ENCODE measurements around the gene GPC5. TPM values are rescaled to one million over a fixed set of nuclear protein-coding genes. Genes with fewer than 3 reads are reported as not detected.

The GPC5 gene
- total and polyA plus RNA-seq, 9 of the 15 experiments (the other 6 are each of a cell fraction or from before 2014, with no cell fraction given): 0.18 to 0.27 TPM; not detected in 7

DNA sequence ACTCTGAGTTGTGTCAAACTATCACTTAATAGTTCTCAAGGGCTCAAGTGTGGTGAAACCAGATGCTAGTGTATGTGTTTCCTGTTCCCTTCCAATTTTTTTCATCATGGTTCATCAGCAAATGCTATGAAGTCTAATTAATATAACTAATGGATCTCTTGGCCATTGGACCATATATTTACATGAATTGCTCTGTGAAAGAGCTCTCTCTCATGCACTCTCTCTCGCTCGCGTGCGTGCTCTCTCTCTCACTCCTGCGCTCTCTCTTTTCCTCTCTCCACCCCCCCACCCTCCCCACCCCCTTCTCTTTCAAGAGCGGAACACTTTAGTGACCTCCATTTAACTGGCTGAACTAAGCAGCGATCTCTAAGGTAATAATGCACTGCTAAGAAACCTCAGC is 1281.2 kb downstream of the GPC5 start:
- ATAC-seq: no peak
- Histone ChIP-seq H3K9me1 (ENCODE audit: control insufficient read depth, insufficient read depth, low read length) (no peaks in the 10 kb centered on the region), H3K4me2 (ENCODE audit: insufficient read depth, low read length) (no peak overlapping the region), H3K27ac (ENCODE audit: extremely low read depth, low read depth, low read length) (no peak overlapping the region), H3K9ac (ENCODE audit: insufficient read depth in 1 of 2, low read depth in 2 of 2, low read length in 2 of 2) (no peak overlapping the region), H3K79me2 (ENCODE audit: control insufficient read depth, insufficient read depth, low read length) (no peaks in the 10 kb centered on the region), H3K4me3 (no peak overlapping the region), H3K4me1 (replicated peaks in 1 of 2; ENCODE audit: control insufficient read depth in 2 of 2, insufficient read depth in 2 of 2, low read length in 2 of 2) (no peaks in the 10 kb centered on the region), H3K36me3 (ENCODE audit: control insufficient read depth, insufficient read depth, low read length) (no peaks in the 10 kb centered on the region), H3K9me3 (replicated peaks; ENCODE audit: control insufficient read depth, insufficient read depth, low read depth, low read length) (0 out of 2 replicates have a peak, but pooled peaks cover 3% of the 10 kb centered on the region), H3K27me3 (ENCODE audit: control insufficient read depth in 2 of 2, insufficient read depth in 2 of 2, low read length in 2 of 2) (no peaks in the 10 kb centered on the region), H2AFZ (ENCODE audit: low read depth, low read length) (no peak overlapping the region), H4K20me1 (replicated peaks; ENCODE audit: control insufficient read depth, insufficient read depth, low read length) (no peaks in the 10 kb centered on the region)
- whole genome bisulfite sequencing (ENCODE audit: insufficient coverage, low coverage, missing lambda C conversion rate): 1% methylated on average over 7 of the region's 7 CpGs
- CTCF ChIA-PET (ENCODE audit: low intra/inter-chr PET ratio): no interaction called here
- POLR2A ChIA-PET: interaction anchor here (0.6 kb wide), 1 partner anchor 584 kb away, joined by 3 read pairs; no protein-coding TSS in a partner anchor
- in situ Hi-C loops (cut with MboI): loop anchor here (25.0 kb wide), 1 partner anchor 1667 kb away; no protein-coding TSS in a partner anchor
- no peak for DNase-seq (ENCODE audit: extremely low read depth in 1 of 4, low spot score in 3 of 4)
- intact Hi-C loops (cut with micrococcal nuclease): no loop called here
- BruUV-seq (replicated peaks): no TSS peak
- no peak for TF ChIP-seq RAD51 (IDR thresholded peaks at IDR 0.05; ENCODE audit: borderline replicate concordance, low read depth)
- TF ChIP-seq MCM3 (IDR thresholded peaks at IDR 0.05): no peak
- 0 out of 2 replicates have a peak, but pooled peaks have one; percentile 6 for TF ChIP-seq ZNF507 (tag; conservative IDR thresholded peaks at IDR 0.05)
- no peak for FAIRE-seq

DNA sequence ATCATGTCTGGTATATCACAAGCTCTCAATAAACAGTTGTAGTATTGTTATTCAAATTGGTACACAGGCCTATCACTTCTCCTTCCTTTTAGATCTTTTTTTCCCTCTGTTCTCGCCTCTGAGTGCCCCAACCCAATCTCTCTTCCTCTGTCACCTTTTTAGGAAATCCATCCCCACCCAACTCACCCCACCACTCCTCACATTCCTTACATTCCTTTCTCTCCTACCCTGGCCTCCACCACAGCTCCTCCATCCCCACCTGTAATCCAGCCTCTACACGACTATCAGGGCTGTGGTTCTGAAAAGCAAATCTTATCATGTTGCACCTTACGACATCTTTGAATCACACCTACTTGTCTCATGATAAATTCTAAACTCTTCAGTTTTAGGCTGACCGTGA is 1282.8 kb downstream of the GPC5 start:
- TF ChIP-seq PCBP2 (IDR thresholded peaks at IDR 0.05; ENCODE audit: low read depth, low read length, poor library complexity, severe bottlenecking) (peak; percentile 73), ZNF253 (CRISPR knock-in tag; conservative IDR thresholded peaks at IDR 0.05) (0 out of 2 replicates have a peak, but pooled peaks have one; percentile 65), FUS (optimal IDR thresholded peaks at IDR 0.05; ENCODE audit: low read depth, low read length) (no peak), BCL6 (CRISPR knock-in tag; IDR thresholded peaks at IDR 0.05) (no peak), TBP (optimal IDR thresholded peaks at IDR 0.05; ENCODE audit: low read depth, low read length) (no peak), ZNF224 (CRISPR knock-in tag; IDR thresholded peaks at IDR 0.05) (no peak), MCM7 (IDR thresholded peaks at IDR 0.05) (0 out of 4 replicates have a peak, but pooled peaks of 1 of the 2 experiments have one; percentile 41), NFIX (CRISPR knock-in tag; IDR thresholded peaks at IDR 0.05; ENCODE audit: low read depth) (no peak), XRCC5 (IDR thresholded peaks at IDR 0.05; ENCODE audit: low read depth, low read length) (no peak)
- TF ChIP-seq, protein P1, sequence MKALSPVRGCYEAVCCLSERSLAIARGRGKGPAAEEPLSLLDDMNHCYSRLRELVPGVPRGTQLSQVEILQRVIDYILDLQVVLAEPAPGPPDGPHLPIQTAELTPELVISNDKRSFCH (CRISPR knock-in tag; IDR thresholded peaks at IDR 0.05): no peak
- TF ChIP-seq, protein P1 (tag; IDR thresholded peaks at IDR 0.05): no peak
- H3K4me3 ChIP-seq: no peak overlapping the region
- BruUV-seq (replicated peaks): no TSS peak
- 0 out of 2 replicates have a peak, but pooled peaks cover 3% of the 10 kb centered on the region for H3K9me3 ChIP-seq (replicated peaks; ENCODE audit: control insufficient read depth, insufficient read depth, low read depth, low read length)
- no peaks in the 10 kb centered on the region for H3K36me3 ChIP-seq (ENCODE audit: control insufficient read depth, insufficient read depth, low read length)
- no peak overlapping the region for H3K9ac ChIP-seq (ENCODE audit: insufficient read depth in 1 of 2, low read depth in 2 of 2, low read length in 2 of 2)
- H3K9me1 ChIP-seq (ENCODE audit: control insufficient read depth, insufficient read depth, low read length): no peaks in the 10 kb centered on the region
- WGBS (ENCODE audit: insufficient coverage, low coverage, missing lambda C conversion rate): 2% methylated on average over 4 of the region's 4 CpGs
- intact Hi-C loops (cut with micrococcal nuclease): no loop called here
- ATAC-seq: no peak
- H3K79me2 ChIP-seq (ENCODE audit: control insufficient read depth, insufficient read depth, low read length): no peaks in the 10 kb centered on the region
- H3K27me3 ChIP-seq (ENCODE audit: control insufficient read depth in 2 of 2, insufficient read depth in 2 of 2, low read length in 2 of 2): no peaks in the 10 kb centered on the region
- H2AFZ ChIP-seq (ENCODE audit: low read depth, low read length): no peak overlapping the region
- ChIA-PET CTCF (ENCODE audit: low intra/inter-chr PET ratio) (interaction anchor here (0.6 kb wide), 1 partner anchor 15 kb away, joined by 4 read pairs; no protein-coding TSS in a partner anchor), POLR2A (no interaction called here)
- peak in 1 of 4 experiments; percentile 1 for DNase-seq (ENCODE audit: extremely low read depth in 1 of 4, low spot score in 3 of 4)
- in situ Hi-C loops (cut with MboI): loop anchor here (25.0 kb wide), 1 partner anchor 1669 kb away; no protein-coding TSS in a partner anchor
- no peak for FAIRE-seq
- H4K20me1 ChIP-seq (replicated peaks; ENCODE audit: control insufficient read depth, insufficient read depth, low read length): no peaks in the 10 kb centered on the region
- no peak overlapping the region for H3K4me2 ChIP-seq (ENCODE audit: insufficient read depth, low read length)
- no peaks in the 10 kb centered on the region for H3K4me1 ChIP-seq (replicated peaks in 1 of 2; ENCODE audit: control insufficient read depth in 2 of 2, insufficient read depth in 2 of 2, low read length in 2 of 2)
- no peak overlapping the region for H3K27ac ChIP-seq (ENCODE audit: extremely low read depth, low read depth, low read length)
